Putamen (tissue), 1 donor: ENCODE results near the gene RMDN3.

Experiments used
- DNase-seq: peaks from one replicate; pipeline ENCODE4 v3.0.0-alpha.2; 2016; ENCODE audit warnings: low spot score

RMDN3 gene

GRCh38 chr15:40773496-40773895 lies 18.4 kb upstream of the RMDN3 start:
- DNase-seq: no peak

GRCh38 chr15:40772014-40772413 lies 17.0 kb upstream of the RMDN3 start:
- no peak for DNase-seq

- no peak for DNase-seq
Measured at GRCh38 chr15:40771242-40771641, 16.2 kb upstream of the RMDN3 start.

GRCh38 chr15:40770147-40770721 lies 15.2 kb upstream of the RMDN3 start:
- no peak for DNase-seq

- DNase-seq: peak; percentile 63
Measured at GRCh38 chr15:40769274-40770146, 14.5 kb upstream of the RMDN3 start, which contains the start of gene C15orf62. TSS of gene C15orf62 (plus strand) at chr15:40769980. CDS start at chr15:40770496, 516 bp downstream.

GRCh38 chr15:40768521-40769273 lies 13.6 kb upstream of the RMDN3 start:
- DNase-seq: no peak

- no peak for DNase-seq
Measured at GRCh38 chr15:40767838-40768500, 12.9 kb upstream of the RMDN3 start.

- no peak for DNase-seq
Measured at GRCh38 chr15:40766906-40767837, 12.1 kb upstream of the RMDN3 start.

GRCh38 chr15:40766194-40766815 lies 11.3 kb upstream of the RMDN3 start:
- no peak for DNase-seq

GRCh38 chr15:40764629-40765103 lies 9.6 kb upstream of the RMDN3 start:
- DNase-seq: no peak

- DNase-seq: peak; percentile 23
Measured at GRCh38 chr15:40763801-40764628, 9.0 kb upstream of the RMDN3 start, which contains the start of gene GCHFR. TSS of gene GCHFR (plus strand) at chr15:40764068. CDS start at chr15:40764181, 113 bp downstream.

- DNase-seq: no peak
Measured at GRCh38 chr15:40762919-40763800, 8.1 kb upstream of the RMDN3 start.

GRCh38 chr15:40759961-40760360 lies 4.9 kb upstream of the RMDN3 start:
- no peak for DNase-seq

GRCh38 chr15:40756938-40757337 lies 1.9 kb upstream of the RMDN3 start:
- DNase-seq: no peak

GRCh38 chr15:40755812-40756208 lies 756 bp upstream of the RMDN3 start:
- no peak for DNase-seq

GRCh38 chr15:40754574-40754882 lies 526 bp downstream of the RMDN3 start:
- DNase-seq: no peak

GRCh38 chr15:40751745-40752144 lies 3.3 kb downstream of the RMDN3 start:
- DNase-seq: no peak

GRCh38 chr15:40750885-40751284 lies 4.2 kb downstream of the RMDN3 start:
- no peak for DNase-seq
